Measurements from ENCODE around the gene STOM.

Gene STOM

DNA sequence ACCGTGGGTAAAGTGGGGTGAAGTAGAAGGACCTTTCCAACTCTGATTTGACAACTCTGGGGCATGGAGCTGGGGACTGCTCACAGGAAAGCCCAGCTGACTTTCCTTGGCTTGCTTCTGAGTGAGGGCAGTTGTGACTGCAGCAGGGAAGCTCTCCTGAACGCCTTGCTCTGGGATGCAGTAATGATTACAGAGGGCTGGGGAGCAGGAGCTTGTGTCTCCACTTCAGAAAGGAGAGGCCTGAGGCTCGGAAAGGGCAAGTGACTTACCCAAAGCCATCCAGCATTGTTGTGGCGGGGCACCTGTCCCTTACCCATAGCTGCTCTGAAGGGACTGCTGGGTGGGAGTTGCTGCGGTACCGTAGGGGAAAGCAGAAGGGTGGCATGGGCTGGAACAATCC, 60.9 kb downstream of the STOM start:
- no peak overlapping the region for H3K4me3 ChIP-seq (IDR thresholded peaks at IDR 0.05; ENCODE audit: insufficient read depth, low read depth, low read length)
- TF ChIP-seq, protein P1, sequence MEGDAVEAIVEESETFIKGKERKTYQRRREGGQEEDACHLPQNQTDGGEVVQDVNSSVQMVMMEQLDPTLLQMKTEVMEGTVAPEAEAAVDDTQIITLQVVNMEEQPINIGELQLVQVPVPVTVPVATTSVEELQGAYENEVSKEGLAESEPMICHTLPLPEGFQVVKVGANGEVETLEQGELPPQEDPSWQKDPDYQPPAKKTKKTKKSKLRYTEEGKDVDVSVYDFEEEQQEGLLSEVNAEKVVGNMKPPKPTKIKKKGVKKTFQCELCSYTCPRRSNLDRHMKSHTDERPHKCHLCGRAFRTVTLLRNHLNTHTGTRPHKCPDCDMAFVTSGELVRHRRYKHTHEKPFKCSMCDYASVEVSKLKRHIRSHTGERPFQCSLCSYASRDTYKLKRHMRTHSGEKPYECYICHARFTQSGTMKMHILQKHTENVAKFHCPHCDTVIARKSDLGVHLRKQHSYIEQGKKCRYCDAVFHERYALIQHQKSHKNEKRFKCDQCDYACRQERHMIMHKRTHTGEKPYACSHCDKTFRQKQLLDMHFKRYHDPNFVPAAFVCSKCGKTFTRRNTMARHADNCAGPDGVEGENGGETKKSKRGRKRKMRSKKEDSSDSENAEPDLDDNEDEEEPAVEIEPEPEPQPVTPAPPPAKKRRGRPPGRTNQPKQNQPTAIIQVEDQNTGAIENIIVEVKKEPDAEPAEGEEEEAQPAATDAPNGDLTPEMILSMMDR (conservative IDR thresholded peaks at IDR 0.05; ENCODE audit: low read depth, low read length), result no peak
- no peaks in the 10 kb centered on the region for H4K20me1 ChIP-seq (ENCODE audit: insufficient read depth)
- no peak overlapping the region for H3K4me2 ChIP-seq
- no peaks in the 10 kb centered on the region for H3K36me3 ChIP-seq (ENCODE audit: insufficient read depth)
- H3K27me3 ChIP-seq (ENCODE audit: insufficient read depth, low read depth), result no peaks in the 10 kb centered on the region
- no peaks in the 10 kb centered on the region for H3K79me2 ChIP-seq (ENCODE audit: insufficient read depth, low read depth)
- no peak overlapping the region for H3K27ac ChIP-seq
- no peaks in the 10 kb centered on the region for H3K4me1 ChIP-seq (ENCODE audit: low read depth, poor library complexity, severe bottlenecking)
- H3K9ac ChIP-seq, result no peak overlapping the region
- H2AFZ ChIP-seq (ENCODE audit: low read depth), result no peak overlapping the region

DNA sequence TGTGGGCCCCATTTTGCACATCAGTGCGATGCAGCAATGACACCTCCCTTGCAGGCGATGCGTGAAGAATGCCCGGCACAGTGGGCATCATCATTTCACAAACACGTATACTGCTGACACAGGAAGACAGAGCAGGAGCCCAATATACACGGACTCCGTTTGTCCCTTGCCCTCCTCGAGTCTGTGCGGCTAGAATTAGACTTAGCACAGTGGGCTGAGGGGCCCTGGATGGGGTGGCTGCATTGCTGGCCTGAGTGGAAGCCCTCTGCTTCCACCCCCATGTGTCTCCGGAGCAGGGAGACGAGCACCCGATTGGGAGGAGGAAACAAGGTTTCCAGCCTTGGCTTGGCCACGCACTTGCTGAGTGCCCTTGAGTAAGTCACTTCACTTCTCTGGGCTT, 61.3 kb downstream of the STOM start:
- no peak overlapping the region for H3K27ac ChIP-seq
- no peaks in the 10 kb centered on the region for H3K27me3 ChIP-seq (ENCODE audit: insufficient read depth, low read depth)
- H3K4me3 ChIP-seq (IDR thresholded peaks at IDR 0.05; ENCODE audit: insufficient read depth, low read depth, low read length), result no peak overlapping the region
- H3K9ac ChIP-seq, result no peak overlapping the region
- no peak overlapping the region for H2AFZ ChIP-seq (ENCODE audit: low read depth)
- H3K4me1 ChIP-seq (ENCODE audit: low read depth, poor library complexity, severe bottlenecking), result no peaks in the 10 kb centered on the region
- no peaks in the 10 kb centered on the region for H3K79me2 ChIP-seq (ENCODE audit: insufficient read depth, low read depth)
- no peaks in the 10 kb centered on the region for H4K20me1 ChIP-seq (ENCODE audit: insufficient read depth)
- H3K36me3 ChIP-seq (ENCODE audit: insufficient read depth), result no peaks in the 10 kb centered on the region
- TF ChIP-seq, protein P1 (conservative IDR thresholded peaks at IDR 0.05; ENCODE audit: low read depth, low read length), result no peak
- no peak overlapping the region for H3K4me2 ChIP-seq

DNA sequence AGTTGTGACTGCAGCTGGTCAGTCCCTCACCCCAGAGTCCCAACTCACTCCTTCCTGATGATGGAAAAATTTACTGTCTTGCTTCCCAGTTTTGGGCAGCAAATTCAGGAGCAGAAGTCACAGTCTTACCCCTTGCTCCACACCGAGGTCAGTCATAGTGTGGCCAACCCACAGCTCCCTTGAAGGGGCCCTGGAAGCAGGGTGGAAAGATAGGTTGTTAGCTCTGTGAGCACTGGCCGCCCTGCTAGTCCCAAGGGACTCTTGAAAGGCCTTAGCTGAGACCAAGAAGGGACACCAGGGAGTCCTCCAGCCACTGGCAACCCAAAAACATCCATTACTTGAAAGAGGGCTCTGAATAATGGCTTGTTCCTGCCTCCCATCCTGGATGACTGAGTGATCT, 62.1 kb downstream of the STOM start:
- H4K20me1 ChIP-seq (ENCODE audit: insufficient read depth), result no peaks in the 10 kb centered on the region

DNA sequence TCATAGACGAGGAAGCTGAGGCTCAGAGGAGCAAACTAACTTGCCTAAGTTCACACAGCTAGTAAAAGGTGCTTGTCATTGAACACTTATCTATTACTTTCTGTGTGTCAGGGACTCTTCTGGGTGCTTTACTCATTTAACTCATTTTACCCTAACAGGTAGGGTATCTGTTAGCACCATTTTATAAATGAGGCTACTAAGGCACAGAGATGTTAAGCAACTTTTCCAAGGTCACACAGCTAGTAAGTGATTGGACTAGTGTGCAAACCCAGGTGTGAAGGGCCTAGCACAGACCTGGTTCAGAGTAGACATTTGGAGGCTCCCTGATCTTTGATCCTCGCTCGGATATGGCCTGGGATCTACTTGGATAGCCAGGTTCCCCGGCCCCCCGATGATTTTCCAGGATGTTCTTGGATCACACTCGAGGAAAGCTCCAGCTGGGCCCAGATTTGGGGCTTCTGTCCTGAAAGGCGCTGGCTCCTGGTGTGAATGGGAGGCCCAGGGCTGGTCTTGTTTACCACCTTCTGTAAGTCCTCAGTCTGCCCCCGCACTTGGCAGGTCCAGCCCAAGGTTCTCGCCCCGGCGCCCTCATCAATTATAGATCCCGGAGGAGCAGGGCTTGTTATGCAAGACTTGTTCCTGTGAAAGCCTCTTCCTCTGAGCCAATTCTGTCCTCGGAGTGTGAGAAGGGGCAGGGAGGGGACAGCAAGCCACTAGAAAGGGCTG, 64.6 kb downstream of the STOM start:
- Histone ChIP-seq H3K4me2 (no peak overlapping the region), H3K79me2 (ENCODE audit: insufficient read depth, low read depth) (no peaks in the 10 kb centered on the region), H3K9ac (no peak overlapping the region), H4K20me1 (ENCODE audit: insufficient read depth) (no peaks in the 10 kb centered on the region), H3K36me3 (ENCODE audit: insufficient read depth) (no peaks in the 10 kb centered on the region), H3K27ac (no peak overlapping the region), H3K4me3 (IDR thresholded peaks at IDR 0.05; ENCODE audit: insufficient read depth, low read depth, low read length) (no peak overlapping the region), H3K27me3 (ENCODE audit: insufficient read depth, low read depth) (no peaks in the 10 kb centered on the region), H2AFZ (ENCODE audit: low read depth) (no peak overlapping the region), H3K4me1 (ENCODE audit: low read depth, poor library complexity, severe bottlenecking) (no peaks in the 10 kb centered on the region)
- TF ChIP-seq, protein P1 (conservative IDR thresholded peaks at IDR 0.05; ENCODE audit: low read depth, low read length), result no peak

More for the DNA sequence above, 62.1 kb downstream of the STOM start:
- Histone ChIP-seq H3K36me3 (ENCODE audit: insufficient read depth) (no peaks in the 10 kb centered on the region), H3K9ac (no peak overlapping the region), H2AFZ (ENCODE audit: low read depth) (no peak overlapping the region), H3K4me2 (no peak overlapping the region), H3K27ac (no peak overlapping the region), H3K79me2 (ENCODE audit: insufficient read depth, low read depth) (no peaks in the 10 kb centered on the region), H3K4me1 (ENCODE audit: low read depth, poor library complexity, severe bottlenecking) (no peaks in the 10 kb centered on the region), H3K4me3 (IDR thresholded peaks at IDR 0.05; ENCODE audit: insufficient read depth, low read depth, low read length) (no peak overlapping the region), H3K27me3 (ENCODE audit: insufficient read depth, low read depth) (no peaks in the 10 kb centered on the region)
- TF ChIP-seq, protein P1 (conservative IDR thresholded peaks at IDR 0.05; ENCODE audit: low read depth, low read length), result no peak

All from KMS-11 (cell line).